ENCODE results near the gene FAM200C. TPM values are rescaled to one million over a fixed set of nuclear protein-coding genes. Genes with fewer than 3 reads are reported as not detected.

FAM200C gene
- total RNA-seq, 1 experiment from 2014 or later: 11.3 TPM

Other genes with a start within 250 kb of the FAM200C start
- 1.0 and 3.0 TPM in 2 replicates for gene FABP6, start 170.5 kb downstream of the FAM200C start, total RNA-seq (2014; rRNA removed; shearing (Covaris generic))
- 7.3 and 10.9 TPM in 2 replicates for gene CCNJL, start 87.5 kb downstream of the FAM200C start, total RNA-seq (2014; rRNA removed; shearing (Covaris generic))
- gene C1QTNF2, start 29.4 kb downstream of the FAM200C start, total RNA-seq (2014; rRNA removed; shearing (Covaris generic)): 2.5 and 3.3 TPM in 2 replicates
- 31.8 and 64.1 TPM in 2 replicates for gene SLU7, start 19.0 kb upstream of the FAM200C start, total RNA-seq (2014; rRNA removed; shearing (Covaris generic))
- gene PTTG1, start 21.8 kb upstream of the FAM200C start, total RNA-seq (2014; rRNA removed; shearing (Covaris generic)): 1,224 and 1,388 TPM in 2 replicates

Measured in M059J (cell line).